ENCODE data around the gene CDK17. TPM values are rescaled to one million over a fixed set of nuclear protein-coding genes. Genes with fewer than 3 reads are reported as not detected.
"Not testable (repeated sequence)": the region's sequence is repeated elsewhere in the genome, so short reads cannot be mapped to it uniquely, and the experiment has no call there.

CDK17 gene
- total and polyA plus RNA-seq, 9 donors, result 13.8 to 59.2 (median 30.9) TPM

DNA sequence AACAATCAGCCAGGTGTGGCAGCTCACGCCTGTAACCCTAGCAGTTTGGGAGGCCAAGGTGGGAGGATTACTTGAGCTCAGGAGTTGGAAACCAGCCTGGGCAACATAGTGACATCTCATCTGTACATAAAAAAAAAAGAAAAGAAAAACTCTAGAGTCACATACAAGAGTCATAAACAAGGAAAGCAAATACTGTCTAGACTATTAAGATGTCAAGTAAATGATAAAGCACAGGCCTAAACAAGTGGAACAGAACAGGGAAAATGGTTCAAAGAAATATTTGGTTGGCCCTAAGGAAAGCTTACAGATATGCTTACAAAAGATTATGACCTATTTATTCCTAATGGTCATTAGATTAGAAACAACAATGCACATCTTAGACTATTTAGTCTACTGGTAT, 12.3 kb downstream of the CDK17 start:
- Histone ChIP-seq H3K27ac (no peak overlapping the region), H3K9me3 (no peaks in the 10 kb centered on the region), H3K27me3 (no peaks in the 10 kb centered on the region), H3K4me1 (ENCODE audit: insufficient read depth) (peaks cover 5% of the 10 kb centered on the region), H3K36me3 (no peaks in the 10 kb centered on the region), H3K4me3 (no peak overlapping the region)
- no peak for DNase-seq
- 76 to 94% (median 93%) methylated on average over 1 of the region's 1 CpG for WGBS, 3 donors
- intact Hi-C loops (cut with DNase I), result no loop called here
- TF ChIP-seq, protein P1, sequence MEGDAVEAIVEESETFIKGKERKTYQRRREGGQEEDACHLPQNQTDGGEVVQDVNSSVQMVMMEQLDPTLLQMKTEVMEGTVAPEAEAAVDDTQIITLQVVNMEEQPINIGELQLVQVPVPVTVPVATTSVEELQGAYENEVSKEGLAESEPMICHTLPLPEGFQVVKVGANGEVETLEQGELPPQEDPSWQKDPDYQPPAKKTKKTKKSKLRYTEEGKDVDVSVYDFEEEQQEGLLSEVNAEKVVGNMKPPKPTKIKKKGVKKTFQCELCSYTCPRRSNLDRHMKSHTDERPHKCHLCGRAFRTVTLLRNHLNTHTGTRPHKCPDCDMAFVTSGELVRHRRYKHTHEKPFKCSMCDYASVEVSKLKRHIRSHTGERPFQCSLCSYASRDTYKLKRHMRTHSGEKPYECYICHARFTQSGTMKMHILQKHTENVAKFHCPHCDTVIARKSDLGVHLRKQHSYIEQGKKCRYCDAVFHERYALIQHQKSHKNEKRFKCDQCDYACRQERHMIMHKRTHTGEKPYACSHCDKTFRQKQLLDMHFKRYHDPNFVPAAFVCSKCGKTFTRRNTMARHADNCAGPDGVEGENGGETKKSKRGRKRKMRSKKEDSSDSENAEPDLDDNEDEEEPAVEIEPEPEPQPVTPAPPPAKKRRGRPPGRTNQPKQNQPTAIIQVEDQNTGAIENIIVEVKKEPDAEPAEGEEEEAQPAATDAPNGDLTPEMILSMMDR (IDR thresholded peaks at IDR 0.05), result no peak
- TF ChIP-seq POLR2A (IDR thresholded peaks at IDR 0.05), result no peak
- no peak for TF ChIP-seq EP300 (IDR thresholded peaks at IDR 0.05)

DNA sequence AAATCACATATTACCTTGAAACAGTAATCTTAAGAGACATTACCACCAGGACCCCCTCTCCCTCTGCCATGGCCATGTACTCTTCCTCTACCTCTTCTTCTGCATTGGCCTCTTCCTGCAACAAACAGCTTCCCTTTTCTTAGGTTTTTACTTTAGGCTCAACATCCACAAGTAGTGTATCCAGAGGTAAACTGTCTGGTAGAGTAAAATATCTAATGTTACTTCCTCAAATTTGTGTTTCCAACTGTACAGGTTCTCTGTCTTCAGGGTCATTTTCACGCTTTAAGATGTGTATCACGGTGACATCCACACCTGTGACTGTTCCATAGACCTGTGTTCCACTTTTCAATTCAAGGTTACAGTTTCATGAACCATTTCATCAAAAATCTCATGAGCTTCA, 13.4 kb downstream of the CDK17 start:
- TF ChIP-seq EP300 (IDR thresholded peaks at IDR 0.05) (no peak), POLR2A (IDR thresholded peaks at IDR 0.05) (no peak)
- TF ChIP-seq, protein P1 (IDR thresholded peaks at IDR 0.05), result no peak
- 91 to 95% (median 94%) methylated on average over 2 of the region's 2 CpGs for WGBS, 3 donors
- peaks cover 5% of the 10 kb centered on the region for H3K4me1 ChIP-seq (ENCODE audit: insufficient read depth)

DNA sequence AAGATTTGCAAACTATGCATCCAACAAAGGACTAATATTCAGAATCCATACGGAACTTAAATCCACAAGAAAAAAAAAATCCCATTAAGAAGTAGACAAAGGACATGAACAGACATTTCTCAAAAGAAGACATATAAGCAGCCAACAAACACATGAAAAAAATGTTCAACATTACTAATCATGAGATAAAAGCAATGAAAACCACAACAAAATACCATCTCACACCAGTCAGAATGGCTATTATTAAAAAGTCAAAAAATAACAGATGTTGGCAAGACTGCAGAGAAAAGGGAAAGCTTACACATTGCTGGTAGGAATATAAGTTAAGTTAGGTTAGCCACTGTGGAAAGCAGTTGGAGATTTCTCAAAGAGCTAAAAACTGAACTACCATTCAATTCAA, 16.2 kb downstream of the CDK17 start:
- TF ChIP-seq POLR2A (IDR thresholded peaks at IDR 0.05) (no peak), EP300 (IDR thresholded peaks at IDR 0.05) (no peak)
- TF ChIP-seq, protein P1 (IDR thresholded peaks at IDR 0.05), result no peak
- no peak overlapping the region for H3K27ac ChIP-seq
- WGBS, 3 donors, result 41 to 58% (median 52%) methylated on average over 1 of the region's 1 CpG

More for the DNA sequence above, 13.4 kb downstream of the CDK17 start:
- no peaks in the 10 kb centered on the region for H3K36me3 ChIP-seq
- H3K27ac ChIP-seq, result no peak overlapping the region
- intact Hi-C loops (cut with DNase I), result no loop called here
- DNase-seq, result no peak
- no peaks in the 10 kb centered on the region for H3K9me3 ChIP-seq
- H3K4me3 ChIP-seq, result no peak overlapping the region
- H3K27me3 ChIP-seq, result no peaks in the 10 kb centered on the region

DNA sequence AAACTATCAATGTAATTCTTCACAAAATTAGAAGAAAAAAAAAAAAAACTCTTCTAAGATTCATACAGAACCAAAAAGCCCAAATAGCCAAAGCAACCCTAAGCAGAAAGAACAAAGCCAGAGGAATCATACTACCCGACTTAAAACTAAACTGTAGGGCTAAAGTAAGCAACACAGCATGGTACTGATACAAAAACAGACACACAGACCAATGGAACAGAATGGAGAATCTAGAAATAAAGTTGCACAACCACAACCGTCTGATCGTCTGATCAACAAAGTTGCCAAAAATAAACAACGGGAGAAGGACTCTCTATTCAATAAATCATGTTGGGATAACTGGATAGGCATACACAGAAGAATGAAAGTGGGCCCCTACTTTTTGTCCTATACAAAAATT, 16.9 kb downstream of the CDK17 start:
- no peak for DNase-seq
- no peaks in the 10 kb centered on the region for H3K9me3 ChIP-seq
- no peak for TF ChIP-seq POLR2A (IDR thresholded peaks at IDR 0.05)
- no peak for TF ChIP-seq EP300 (IDR thresholded peaks at IDR 0.05)
- TF ChIP-seq, protein P1 (IDR thresholded peaks at IDR 0.05), result no peak
- WGBS, 3 donors, result 62 to 77% (median 68%) methylated on average over 4 of the region's 4 CpGs
- no peak overlapping the region for H3K27ac ChIP-seq
- intact Hi-C loops (cut with DNase I), result no loop called here
- H3K4me3 ChIP-seq, result no peak overlapping the region
- H3K36me3 ChIP-seq, result no peaks in the 10 kb centered on the region
- no peaks in the 10 kb centered on the region for H3K27me3 ChIP-seq
- peaks cover 4% of the 10 kb centered on the region for H3K4me1 ChIP-seq (ENCODE audit: insufficient read depth)

More for the DNA sequence above, 16.2 kb downstream of the CDK17 start:
- intact Hi-C loops (cut with DNase I), result no loop called here
- Histone ChIP-seq H3K27me3 (no peaks in the 10 kb centered on the region), H3K4me3 (no peak overlapping the region), H3K36me3 (no peaks in the 10 kb centered on the region), H3K9me3 (no peaks in the 10 kb centered on the region), H3K4me1 (ENCODE audit: insufficient read depth) (peaks cover 5% of the 10 kb centered on the region)
- no peak for DNase-seq

DNA sequence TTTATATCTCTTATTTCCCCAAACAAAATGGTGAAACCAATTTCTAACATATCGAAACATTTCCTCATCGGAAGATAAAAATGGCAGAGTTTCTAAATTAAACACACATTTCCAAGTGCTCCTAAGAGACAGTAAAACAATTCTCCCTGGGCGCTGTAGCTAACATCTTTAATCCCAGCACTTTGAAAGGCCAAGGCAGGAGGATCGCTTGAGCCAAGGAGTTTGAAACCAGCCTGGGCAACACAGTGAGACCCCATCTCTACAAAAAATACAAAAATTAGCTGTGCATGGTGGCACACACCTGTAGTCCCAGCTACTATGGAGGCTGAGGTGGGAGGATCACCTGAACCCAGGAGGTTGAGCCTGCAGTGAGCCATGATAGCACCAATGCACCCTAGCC, 20.5 kb downstream of the CDK17 start:
- H3K36me3 ChIP-seq; intact Hi-C loops (cut with DNase I); H3K9me3 ChIP-seq; DNase-seq; H3K4me1 ChIP-seq (ENCODE audit: insufficient read depth); H3K27ac ChIP-seq; H3K27me3 ChIP-seq; H3K4me3 ChIP-seq: not testable (repeated sequence)
- 95 to 98% (median 98%) methylated on average over 4 of the region's 4 CpGs for WGBS, 3 donors
